Kidney (tissue), 14 donors: ENCODE data around the gene ZDHHC13. TPM values are rescaled to one million over a fixed set of nuclear protein-coding genes. Genes with fewer than 3 reads are reported as not detected.
A peak's percentile ranks its signal among the peaks of the same experiment; 100 is the strongest.

Experiments
- DNase-seq, 5 donors: peaks; one replicate each; pipeline ENCODE4 v3.0.0-alpha.2; 2013 to 2020
- FAIRE-seq: peaks from 2 replicates; lab custom pipeline; 2012; peaks lifted over from hg19 to GRCh38; lab: Jason Lieb, UNC
- H3K27ac ChIP-seq, 2 donors: one replicate each; pipeline ENCODE4 v1.7.0; 2013; ENCODE audit warnings: low read depth in 2 of 2, low read length in 2 of 2, inconsistent platforms in 1 of 2
- H3K27me3 ChIP-seq: one replicate; pipeline ENCODE4 v1.7.1; 2013; ENCODE audit warnings: low read length, inconsistent platforms; ENCODE audit not compliant: control insufficient read depth, insufficient read depth
- H3K36me3 ChIP-seq, 3 donors: one replicate each; pipeline versions ENCODE4 v1.7.0 to v1.7.1; 2013; ENCODE audit warnings: low read length in 3 of 3, control low read depth in 1 of 3, inconsistent platforms in 1 of 3; ENCODE audit not compliant: insufficient read depth in 3 of 3, control insufficient read depth in 2 of 3
- H3K4me1 ChIP-seq, 3 donors: one replicate each; pipeline versions ENCODE4 v1.7.0 to v1.7.1; 2013; ENCODE audit warnings: low read length in 3 of 3, inconsistent platforms in 1 of 3, low read depth in 1 of 3; ENCODE audit not compliant: control insufficient read depth in 2 of 3, insufficient read depth in 2 of 3
- H3K4me3 ChIP-seq, 3 donors: one replicate each; pipeline versions ENCODE4 v1.7.0 to v1.8.1; 2013; ENCODE audit warnings: low read length in 3 of 3, control low read depth in 1 of 3, inconsistent platforms in 1 of 3
- H3K9ac ChIP-seq, 3 donors: one replicate each; pipeline versions ENCODE4 v1.7.0 to v1.7.1; 2013; ENCODE audit warnings: low read length in 3 of 3, control low read depth in 1 of 3, inconsistent platforms in 1 of 3
- H3K9me3 ChIP-seq, 3 donors: one replicate each; pipeline versions ENCODE4 v1.7.0 to v1.7.1; 2013; ENCODE audit warnings: low read length in 3 of 3, control low read depth in 1 of 3, inconsistent platforms in 1 of 3; ENCODE audit not compliant: control insufficient read depth in 2 of 3, insufficient read depth in 1 of 3
- CTCF ChIP-seq: IDR thresholded peaks from 3 replicates; pipeline ENCODE4 v1.5.1; 2012; ENCODE audit warnings: mild to moderate bottlenecking, moderate library complexity, borderline replicate concordance; ENCODE audit not compliant: insufficient read depth; ENCODE audit errors: extremely low read depth
- intact Hi-C: fragments of 100-400 bp; cut with DNase I; formaldehyde crosslinking; loops from one replicate; pipeline ENCODE4 v1.11.1; 2022
- polyA plus RNA-seq: library from polyadenylated mRNA; stranded (reverse); fragments of 350-450 nt; fragmentation: Illumina TruSeq; extraction: RNeasy Lipid Tissue Mini Kit (QIAGEN cat#74804); gene quantifications from one replicate; pipeline ENCODE4 v1.2.3, GENCODE V29; 2014; ENCODE audit warnings: low read depth, low replicate concordance; ENCODE audit not compliant: insufficient read depth
- total RNA-seq: library from RNA; stranded (reverse); fragmentation: NEBNext Ultra II Directional; extraction: Animal tissue kit (Norgen Biotek cat#: 25700); gene quantifications from one replicate; pipeline ENCODE4 v1.2.1, GENCODE V29; 2021
- donor health status: control.
- donor health status: control.
- donor health status: control.
- donor health status: control.
- donor health status: control.
- donor health status: DM: yes; HTN: yes; CAD: no.
- donor health status: Normal renal cell carcinoma (clear cell type).

The ZDHHC13 gene
- total and polyA plus RNA-seq, 2 donors from 2014 or later = 13.1 to 18.9 TPM

- FAIRE-seq (no peak), DNase-seq (no peak)
- Histone ChIP-seq H3K9me3 (no peaks in the 10 kb centered on the region), H3K36me3 (no peaks in the 10 kb centered on the region), H3K4me3 (no peak overlapping the region), H3K4me1 (no peaks in the 10 kb centered on the region), H3K27ac (no peak overlapping the region), H3K9ac (no peak overlapping the region), H3K27me3 (no peaks in the 10 kb centered on the region)
- intact Hi-C loops = no loop called here
- TF ChIP-seq CTCF = no peak
Observed at GRCh38 chr11:19187114-19187832, 70.3 kb downstream of the ZDHHC13 start.

- H3K4me3 ChIP-seq = no peak overlapping the region
- no peak overlapping the region for H3K9ac ChIP-seq
- no peak overlapping the region for H3K27ac ChIP-seq
- TF ChIP-seq CTCF = no peak
- H3K36me3 ChIP-seq = no peaks in the 10 kb centered on the region
- no peaks in the 10 kb centered on the region for H3K4me1 ChIP-seq
- DNase-seq (no peak), FAIRE-seq (no peak)
- H3K27me3 ChIP-seq = no peaks in the 10 kb centered on the region
- intact Hi-C loops = no loop called here
- no peaks in the 10 kb centered on the region for H3K9me3 ChIP-seq
Observed at GRCh38 chr11:19187833-19188258, 70.9 kb downstream of the ZDHHC13 start.

- DNase-seq (peak in 1 of 5 donors; percentile 21), FAIRE-seq (no peak)
- Histone ChIP-seq H3K4me3 (no peak overlapping the region), H3K27ac (no peak overlapping the region), H3K36me3 (no peaks in the 10 kb centered on the region), H3K9ac (no peak overlapping the region), H3K4me1 (no peaks in the 10 kb centered on the region), H3K9me3 (no peaks in the 10 kb centered on the region), H3K27me3 (no peaks in the 10 kb centered on the region)
- no peak for TF ChIP-seq CTCF
- intact Hi-C loops = no loop called here
Observed at GRCh38 chr11:19191530-19192169, 74.7 kb downstream of the ZDHHC13 start.
